ENCODE measurements around the gene FRY. TPM values are rescaled to one million over a fixed set of nuclear protein-coding genes. Genes with fewer than 3 reads are reported as not detected.

The FRY gene
- total RNA-seq, 1 experiment from 2014 or later: 5.3 TPM

DNA sequence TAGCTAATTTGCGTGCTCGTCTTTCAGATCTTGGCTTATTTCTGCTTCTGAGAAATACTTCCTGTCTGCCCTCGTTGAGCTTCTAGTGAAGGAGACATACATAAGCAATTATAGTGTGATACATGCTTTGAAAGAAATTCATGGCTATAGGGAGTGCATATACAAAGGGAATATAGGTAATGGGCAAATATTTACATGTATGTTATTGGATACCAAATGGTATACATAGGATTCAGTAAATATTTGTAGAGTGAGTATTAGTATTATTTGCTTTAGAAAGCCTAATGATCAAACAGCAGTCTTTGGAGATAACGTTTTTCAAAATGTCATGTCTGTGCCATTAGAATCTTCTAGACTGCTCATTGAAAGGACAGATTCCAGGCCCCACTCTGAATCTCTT lies 289.0 kb downstream of the FRY start (continued):
- TF ChIP-seq, protein P1, sequence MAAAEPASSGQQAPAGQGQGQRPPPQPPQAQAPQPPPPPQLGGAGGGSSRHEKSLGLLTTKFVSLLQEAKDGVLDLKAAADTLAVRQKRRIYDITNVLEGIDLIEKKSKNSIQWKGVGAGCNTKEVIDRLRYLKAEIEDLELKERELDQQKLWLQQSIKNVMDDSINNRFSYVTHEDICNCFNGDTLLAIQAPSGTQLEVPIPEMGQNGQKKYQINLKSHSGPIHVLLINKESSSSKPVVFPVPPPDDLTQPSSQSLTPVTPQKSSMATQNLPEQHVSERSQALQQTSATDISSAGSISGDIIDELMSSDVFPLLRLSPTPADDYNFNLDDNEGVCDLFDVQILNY (CRISPR knock-in tag; IDR thresholded peaks at IDR 0.05): no peak
- TF ChIP-seq, protein P2, sequence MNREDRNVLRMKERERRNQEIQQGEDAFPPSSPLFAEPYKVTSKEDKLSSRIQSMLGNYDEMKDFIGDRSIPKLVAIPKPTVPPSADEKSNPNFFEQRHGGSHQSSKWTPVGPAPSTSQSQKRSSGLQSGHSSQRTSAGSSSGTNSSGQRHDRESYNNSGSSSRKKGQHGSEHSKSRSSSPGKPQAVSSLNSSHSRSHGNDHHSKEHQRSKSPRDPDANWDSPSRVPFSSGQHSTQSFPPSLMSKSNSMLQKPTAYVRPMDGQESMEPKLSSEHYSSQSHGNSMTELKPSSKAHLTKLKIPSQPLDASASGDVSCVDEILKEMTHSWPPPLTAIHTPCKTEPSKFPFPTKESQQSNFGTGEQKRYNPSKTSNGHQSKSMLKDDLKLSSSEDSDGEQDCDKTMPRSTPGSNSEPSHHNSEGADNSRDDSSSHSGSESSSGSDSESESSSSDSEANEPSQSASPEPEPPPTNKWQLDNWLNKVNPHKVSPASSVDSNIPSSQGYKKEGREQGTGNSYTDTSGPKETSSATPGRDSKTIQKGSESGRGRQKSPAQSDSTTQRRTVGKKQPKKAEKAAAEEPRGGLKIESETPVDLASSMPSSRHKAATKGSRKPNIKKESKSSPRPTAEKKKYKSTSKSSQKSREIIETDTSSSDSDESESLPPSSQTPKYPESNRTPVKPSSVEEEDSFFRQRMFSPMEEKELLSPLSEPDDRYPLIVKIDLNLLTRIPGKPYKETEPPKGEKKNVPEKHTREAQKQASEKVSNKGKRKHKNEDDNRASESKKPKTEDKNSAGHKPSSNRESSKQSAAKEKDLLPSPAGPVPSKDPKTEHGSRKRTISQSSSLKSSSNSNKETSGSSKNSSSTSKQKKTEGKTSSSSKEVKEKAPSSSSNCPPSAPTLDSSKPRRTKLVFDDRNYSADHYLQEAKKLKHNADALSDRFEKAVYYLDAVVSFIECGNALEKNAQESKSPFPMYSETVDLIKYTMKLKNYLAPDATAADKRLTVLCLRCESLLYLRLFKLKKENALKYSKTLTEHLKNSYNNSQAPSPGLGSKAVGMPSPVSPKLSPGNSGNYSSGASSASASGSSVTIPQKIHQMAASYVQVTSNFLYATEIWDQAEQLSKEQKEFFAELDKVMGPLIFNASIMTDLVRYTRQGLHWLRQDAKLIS (CRISPR knock-in tag; IDR thresholded peaks at IDR 0.05; ENCODE audit: borderline replicate concordance): no peak
- no peak for TF ChIP-seq FOXJ3 (CRISPR knock-in tag; IDR thresholded peaks at IDR 0.05; ENCODE audit: borderline replicate concordance)

DNA sequence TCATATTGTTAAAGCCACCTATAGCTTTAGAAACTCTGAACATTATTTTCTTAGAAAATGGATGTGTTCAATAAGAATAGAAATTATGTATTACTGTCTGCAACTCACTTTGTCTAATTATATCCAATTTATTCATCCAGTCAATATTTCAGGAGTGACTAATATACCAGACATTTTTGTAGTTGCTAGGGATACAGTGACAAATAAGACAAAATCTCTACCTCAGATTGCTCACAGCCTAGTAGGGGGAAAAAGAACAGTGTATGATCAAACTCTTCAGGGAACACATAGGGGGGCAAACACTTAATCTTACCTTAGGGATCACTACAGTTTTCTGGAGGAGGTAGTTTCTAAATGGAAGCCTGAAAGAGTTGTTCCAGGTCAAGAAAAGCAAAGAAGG lies 292.3 kb downstream of the FRY start:
- Mint-ChIP-seq H3K27ac (no peak overlapping the region), H3K9me3 (no peaks in the 10 kb centered on the region), H3K4me3 (no peak overlapping the region), H3K4me1 (no peaks in the 10 kb centered on the region), H3K27me3 (ENCODE audit: low read depth) (no peaks in the 10 kb centered on the region), H3K36me3 (peaks cover 48% of the 10 kb centered on the region)
- TF ChIP-seq TP53 (CRISPR knock-in tag; IDR thresholded peaks at IDR 0.05) (no peak), ZNF232 (CRISPR knock-in tag; IDR thresholded peaks at IDR 0.05) (no peak), CBFB (CRISPR knock-in tag; IDR thresholded peaks at IDR 0.05; ENCODE audit: low read depth) (no peak), ZNF121 (CRISPR knock-in tag; IDR thresholded peaks at IDR 0.05) (no peak)
- TF ChIP-seq, protein P3, sequence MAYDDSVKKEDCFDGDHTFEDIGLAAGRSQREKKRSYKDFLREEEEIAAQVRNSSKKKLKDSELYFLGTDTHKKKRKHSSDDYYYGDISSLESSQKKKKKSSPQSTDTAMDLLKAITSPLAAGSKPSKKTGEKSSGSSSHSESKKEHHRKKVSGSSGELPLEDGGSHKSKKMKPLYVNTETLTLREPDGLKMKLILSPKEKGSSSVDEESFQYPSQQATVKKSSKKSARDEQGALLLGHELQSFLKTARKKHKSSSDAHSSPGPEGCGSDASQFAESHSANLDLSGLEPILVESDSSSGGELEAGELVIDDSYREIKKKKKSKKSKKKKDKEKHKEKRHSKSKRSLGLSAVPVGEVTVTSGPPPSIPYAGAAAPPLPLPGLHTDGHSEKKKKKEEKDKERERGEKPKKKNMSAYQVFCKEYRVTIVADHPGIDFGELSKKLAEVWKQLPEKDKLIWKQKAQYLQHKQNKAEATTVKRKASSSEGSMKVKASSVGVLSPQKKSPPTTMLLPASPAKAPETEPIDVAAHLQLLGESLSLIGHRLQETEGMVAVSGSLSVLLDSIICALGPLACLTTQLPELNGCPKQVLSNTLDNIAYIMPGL (CRISPR knock-in tag; IDR thresholded peaks at IDR 0.05): no peak
- TF ChIP-seq, protein P4, sequence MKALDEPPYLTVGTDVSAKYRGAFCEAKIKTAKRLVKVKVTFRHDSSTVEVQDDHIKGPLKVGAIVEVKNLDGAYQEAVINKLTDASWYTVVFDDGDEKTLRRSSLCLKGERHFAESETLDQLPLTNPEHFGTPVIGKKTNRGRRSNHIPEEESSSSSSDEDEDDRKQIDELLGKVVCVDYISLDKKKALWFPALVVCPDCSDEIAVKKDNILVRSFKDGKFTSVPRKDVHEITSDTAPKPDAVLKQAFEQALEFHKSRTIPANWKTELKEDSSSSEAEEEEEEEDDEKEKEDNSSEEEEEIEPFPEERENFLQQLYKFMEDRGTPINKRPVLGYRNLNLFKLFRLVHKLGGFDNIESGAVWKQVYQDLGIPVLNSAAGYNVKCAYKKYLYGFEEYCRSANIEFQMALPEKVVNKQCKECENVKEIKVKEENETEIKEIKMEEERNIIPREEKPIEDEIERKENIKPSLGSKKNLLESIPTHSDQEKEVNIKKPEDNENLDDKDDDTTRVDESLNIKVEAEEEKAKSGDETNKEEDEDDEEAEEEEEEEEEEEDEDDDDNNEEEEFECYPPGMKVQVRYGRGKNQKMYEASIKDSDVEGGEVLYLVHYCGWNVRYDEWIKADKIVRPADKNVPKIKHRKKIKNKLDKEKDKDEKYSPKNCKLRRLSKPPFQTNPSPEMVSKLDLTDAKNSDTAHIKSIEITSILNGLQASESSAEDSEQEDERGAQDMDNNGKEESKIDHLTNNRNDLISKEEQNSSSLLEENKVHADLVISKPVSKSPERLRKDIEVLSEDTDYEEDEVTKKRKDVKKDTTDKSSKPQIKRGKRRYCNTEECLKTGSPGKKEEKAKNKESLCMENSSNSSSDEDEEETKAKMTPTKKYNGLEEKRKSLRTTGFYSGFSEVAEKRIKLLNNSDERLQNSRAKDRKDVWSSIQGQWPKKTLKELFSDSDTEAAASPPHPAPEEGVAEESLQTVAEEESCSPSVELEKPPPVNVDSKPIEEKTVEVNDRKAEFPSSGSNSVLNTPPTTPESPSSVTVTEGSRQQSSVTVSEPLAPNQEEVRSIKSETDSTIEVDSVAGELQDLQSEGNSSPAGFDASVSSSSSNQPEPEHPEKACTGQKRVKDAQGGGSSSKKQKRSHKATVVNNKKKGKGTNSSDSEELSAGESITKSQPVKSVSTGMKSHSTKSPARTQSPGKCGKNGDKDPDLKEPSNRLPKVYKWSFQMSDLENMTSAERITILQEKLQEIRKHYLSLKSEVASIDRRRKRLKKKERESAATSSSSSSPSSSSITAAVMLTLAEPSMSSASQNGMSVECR (CRISPR knock-in tag; IDR thresholded peaks at IDR 0.05; ENCODE audit: borderline replicate concordance): no peak
- ChIA-PET CTCF (no interaction called here), POLR2A (interaction anchor here (0.7 kb wide), 1 partner anchor 11 kb away, joined by 3 read pairs; no protein-coding TSS in a partner anchor)
- no peak for DNase-seq (ENCODE audit: low spot score)
- no peak for ATAC-seq

DNA sequence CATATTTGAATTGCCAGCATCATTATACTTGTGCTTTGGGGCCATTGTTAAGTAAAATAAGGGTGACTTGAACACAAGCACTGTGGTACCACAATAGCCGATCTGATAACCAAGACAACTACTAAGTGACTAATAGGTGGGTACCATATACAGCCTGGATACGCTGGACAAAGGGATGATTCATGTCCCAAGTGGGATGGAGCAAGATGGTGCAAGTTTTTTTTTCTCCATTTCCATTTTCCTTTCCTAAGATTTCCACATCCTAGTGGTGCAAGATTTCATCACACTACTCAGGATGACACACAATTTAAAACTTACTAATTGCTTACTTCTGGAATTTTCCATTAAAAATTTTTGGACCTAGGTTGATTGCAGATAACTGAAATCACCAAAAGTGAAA lies 298.9 kb downstream of the FRY start:
- H3K27me3 Mint-ChIP-seq (ENCODE audit: low read depth): no peaks in the 10 kb centered on the region
- ChIA-PET CTCF (no interaction called here), POLR2A (no interaction called here)
- peaks cover 5% of the 10 kb centered on the region; the same call in 1 of the 2 replicates for H3K9me3 Mint-ChIP-seq
- ATAC-seq (no peak), DNase-seq (ENCODE audit: low spot score) (no peak)
- no peaks in the 10 kb centered on the region for H3K4me1 Mint-ChIP-seq
- peaks cover 58% of the 10 kb centered on the region for H3K36me3 Mint-ChIP-seq
- H3K4me3 Mint-ChIP-seq: no peak overlapping the region
- no peak overlapping the region for H3K27ac Mint-ChIP-seq
- no peak for TF ChIP-seq ZNF423 (CRISPR knock-in tag; IDR thresholded peaks at IDR 0.05)
- TF ChIP-seq, protein P5, sequence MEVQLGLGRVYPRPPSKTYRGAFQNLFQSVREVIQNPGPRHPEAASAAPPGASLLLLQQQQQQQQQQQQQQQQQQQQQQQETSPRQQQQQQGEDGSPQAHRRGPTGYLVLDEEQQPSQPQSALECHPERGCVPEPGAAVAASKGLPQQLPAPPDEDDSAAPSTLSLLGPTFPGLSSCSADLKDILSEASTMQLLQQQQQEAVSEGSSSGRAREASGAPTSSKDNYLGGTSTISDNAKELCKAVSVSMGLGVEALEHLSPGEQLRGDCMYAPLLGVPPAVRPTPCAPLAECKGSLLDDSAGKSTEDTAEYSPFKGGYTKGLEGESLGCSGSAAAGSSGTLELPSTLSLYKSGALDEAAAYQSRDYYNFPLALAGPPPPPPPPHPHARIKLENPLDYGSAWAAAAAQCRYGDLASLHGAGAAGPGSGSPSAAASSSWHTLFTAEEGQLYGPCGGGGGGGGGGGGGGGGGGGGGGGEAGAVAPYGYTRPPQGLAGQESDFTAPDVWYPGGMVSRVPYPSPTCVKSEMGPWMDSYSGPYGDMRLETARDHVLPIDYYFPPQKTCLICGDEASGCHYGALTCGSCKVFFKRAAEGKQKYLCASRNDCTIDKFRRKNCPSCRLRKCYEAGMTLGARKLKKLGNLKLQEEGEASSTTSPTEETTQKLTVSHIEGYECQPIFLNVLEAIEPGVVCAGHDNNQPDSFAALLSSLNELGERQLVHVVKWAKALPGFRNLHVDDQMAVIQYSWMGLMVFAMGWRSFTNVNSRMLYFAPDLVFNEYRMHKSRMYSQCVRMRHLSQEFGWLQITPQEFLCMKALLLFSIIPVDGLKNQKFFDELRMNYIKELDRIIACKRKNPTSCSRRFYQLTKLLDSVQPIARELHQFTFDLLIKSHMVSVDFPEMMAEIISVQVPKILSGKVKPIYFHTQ (CRISPR knock-in tag; IDR thresholded peaks at IDR 0.05): no peak
- no peak for TF ChIP-seq SMAD3 (CRISPR knock-in tag; IDR thresholded peaks at IDR 0.05; ENCODE audit: borderline replicate concordance)
- TF ChIP-seq, protein P6, sequence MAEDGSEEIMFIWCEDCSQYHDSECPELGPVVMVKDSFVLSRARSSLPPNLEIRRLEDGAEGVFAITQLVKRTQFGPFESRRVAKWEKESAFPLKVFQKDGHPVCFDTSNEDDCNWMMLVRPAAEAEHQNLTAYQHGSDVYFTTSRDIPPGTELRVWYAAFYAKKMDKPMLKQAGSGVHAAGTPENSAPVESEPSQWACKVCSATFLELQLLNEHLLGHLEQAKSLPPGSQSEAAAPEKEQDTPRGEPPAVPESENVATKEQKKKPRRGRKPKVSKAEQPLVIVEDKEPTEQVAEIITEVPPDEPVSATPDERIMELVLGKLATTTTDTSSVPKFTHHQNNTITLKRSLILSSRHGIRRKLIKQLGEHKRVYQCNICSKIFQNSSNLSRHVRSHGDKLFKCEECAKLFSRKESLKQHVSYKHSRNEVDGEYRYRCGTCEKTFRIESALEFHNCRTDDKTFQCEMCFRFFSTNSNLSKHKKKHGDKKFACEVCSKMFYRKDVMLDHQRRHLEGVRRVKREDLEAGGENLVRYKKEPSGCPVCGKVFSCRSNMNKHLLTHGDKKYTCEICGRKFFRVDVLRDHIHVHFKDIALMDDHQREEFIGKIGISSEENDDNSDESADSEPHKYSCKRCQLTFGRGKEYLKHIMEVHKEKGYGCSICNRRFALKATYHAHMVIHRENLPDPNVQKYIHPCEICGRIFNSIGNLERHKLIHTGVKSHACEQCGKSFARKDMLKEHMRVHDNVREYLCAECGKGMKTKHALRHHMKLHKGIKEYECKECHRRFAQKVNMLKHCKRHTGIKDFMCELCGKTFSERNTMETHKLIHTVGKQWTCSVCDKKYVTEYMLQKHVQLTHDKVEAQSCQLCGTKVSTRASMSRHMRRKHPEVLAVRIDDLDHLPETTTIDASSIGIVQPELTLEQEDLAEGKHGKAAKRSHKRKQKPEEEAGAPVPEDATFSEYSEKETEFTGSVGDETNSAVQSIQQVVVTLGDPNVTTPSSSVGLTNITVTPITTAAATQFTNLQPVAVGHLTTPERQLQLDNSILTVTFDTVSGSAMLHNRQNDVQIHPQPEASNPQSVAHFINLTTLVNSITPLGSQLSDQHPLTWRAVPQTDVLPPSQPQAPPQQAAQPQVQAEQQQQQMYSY (CRISPR knock-in tag; IDR thresholded peaks at IDR 0.05): no peak
- TF ChIP-seq ELF4 (CRISPR knock-in tag; IDR thresholded peaks at IDR 0.05; ENCODE audit: low read depth): no peak

Data from WTC11 (cell line).